Measurements from ENCODE around the gene EDN1. TPM values are rescaled to one million over a fixed set of nuclear protein-coding genes. Genes with fewer than 3 reads are reported as not detected.

EDN1 gene
- total and polyA plus RNA-seq, 2 of the 4 experiments (the other 2 are of a cell fraction), result 5.6 to 9.0 TPM

- no peaks in the 10 kb centered on the region for H3K9me3 ChIP-seq (ENCODE audit: control insufficient read depth, insufficient read depth, low read length)
- no peak overlapping the region for H2BK120ac ChIP-seq (ENCODE audit: low read depth, low read length)
- peaks cover 1% of the 10 kb centered on the region; the same call in 1 of the 2 replicates for H3K36me3 ChIP-seq (ENCODE audit: control insufficient read depth, insufficient read depth, low read length)
- H3K9me1 ChIP-seq (ENCODE audit: insufficient read depth, low read length), result peaks cover 4% of the 10 kb centered on the region; the same call in 1 of the 2 replicates
- no peak overlapping the region for H4K91ac ChIP-seq (ENCODE audit: insufficient read depth, low read depth, low read length)
- H3K18ac ChIP-seq (ENCODE audit: low read depth, low read length), result no peak overlapping the region
- no peak overlapping the region for H2AK5ac ChIP-seq (ENCODE audit: low read depth, low read length)
- H4K20me1 ChIP-seq (ENCODE audit: insufficient read depth, low read length), result no peaks in the 10 kb centered on the region
- no peak overlapping the region for H3K4me3 ChIP-seq (ENCODE audit: insufficient read depth, low read depth, low read length)
- no peak overlapping the region for H3K9ac ChIP-seq (ENCODE audit: low read depth, low read length)
- ATAC-seq (ENCODE audit: low read depth) (no peak), DNase-seq (no peak)
- no peak overlapping the region for H4K8ac ChIP-seq (ENCODE audit: low read depth in 2 of 2, low read length in 2 of 2)
- no peak overlapping the region for H2BK20ac ChIP-seq (ENCODE audit: low read depth, low read length)
- H3K79me1 ChIP-seq (ENCODE audit: low read depth in 1 of 2, low read length in 2 of 2), result peaks cover 6 to 16% of the 10 kb centered on the region in 2 experiments; a peak in 3 of 4 replicates
- H3K56ac ChIP-seq (ENCODE audit: extremely low read depth, insufficient read depth, low read length), result no peak overlapping the region
- WGBS, 2 experiments (ENCODE audit: extremely low coverage in 2 of 2, insufficient read length in 1 of 2), result 100% methylated on average over 1 of the region's 7 CpGs; no CpG with 5 or more reads in 1 of the 2 experiments
- no peak for TF ChIP-seq MXI1 (IDR thresholded peaks at IDR 0.05; ENCODE audit: borderline replicate concordance, low read depth, low read length)
- no peak for TF ChIP-seq RAD21 (IDR thresholded peaks at IDR 0.05; ENCODE audit: low read length)
- TF ChIP-seq CTCF (conservative IDR thresholded peaks at IDR 0.05; ENCODE audit: low read depth, low read length), result no peak
- no peak for TF ChIP-seq BHLHE40 (IDR thresholded peaks at IDR 0.05; ENCODE audit: low read depth, low read length)
- TF ChIP-seq NFE2L2 (IDR thresholded peaks at IDR 0.05; ENCODE audit: low read depth, low read length), result no peak
- TF ChIP-seq SMC3 (IDR thresholded peaks at IDR 0.05; ENCODE audit: low read depth, low read length), result no peak
- no peak for TF ChIP-seq CEBPB (IDR thresholded peaks at IDR 0.05; ENCODE audit: low read depth, low read length)
- no peak for TF ChIP-seq CHD1 (IDR thresholded peaks at IDR 0.05; ENCODE audit: low read depth, low read length)
- no peak for TF ChIP-seq FOS (IDR thresholded peaks at IDR 0.05; ENCODE audit: low read depth, low read length)
- no peak for TF ChIP-seq MAZ (IDR thresholded peaks at IDR 0.05; ENCODE audit: borderline replicate concordance, low read depth, low read length)
- CTCF ChIA-PET, result no interaction called here
- H4K5ac ChIP-seq (ENCODE audit: low read depth, low read length), result no peak overlapping the region
- H3K4me2 ChIP-seq (ENCODE audit: low read depth, low read length), result no peak overlapping the region
- H3K4me1 ChIP-seq (ENCODE audit: control insufficient read depth, insufficient read depth, low read length), result peaks cover 17% of the 10 kb centered on the region
- POLR2A ChIA-PET (ENCODE audit: unreplicated experiment), result interaction anchor here (0.7 kb wide), 2 partner anchors 309 to 567 kb away, joined by 3 to 7 read pairs; no protein-coding TSS in a partner anchor
- H3K23ac ChIP-seq (ENCODE audit: low read depth, low read length), result no peak overlapping the region
- no peak overlapping the region for H2BK15ac ChIP-seq (ENCODE audit: low read depth, low read length)
- H2AK9ac ChIP-seq (replicated peaks; ENCODE audit: low read depth, low read length, poor library complexity), result no peak overlapping the region
- in situ Hi-C loops (cut with MboI; ENCODE audit: low sequenced_read_pairs) (no loop called here), intact Hi-C loops (cut with micrococcal nuclease) (loop anchor here (5.0 to 10.0 kb wide), 4 partner anchors 147 to 601 kb away; no protein-coding TSS in a partner anchor), dilution Hi-C loops (cut with HindIII; ENCODE audit: low sequenced_read_pairs, unreplicated experiment) (no loop called here)
- H3K27ac ChIP-seq (ENCODE audit: insufficient read depth, low read length), result no peak overlapping the region
- H2BK5ac ChIP-seq (ENCODE audit: low read depth, low read length, poor library complexity, severe bottlenecking), result no peak overlapping the region
- BruUV-seq (replicated peaks), result no TSS peak
- H2AFZ ChIP-seq (replicated peaks; ENCODE audit: low read length, poor library complexity), result no peak overlapping the region
- H3K4ac ChIP-seq (ENCODE audit: low read depth, low read length), result no peak overlapping the region
- no peaks in the 10 kb centered on the region for H3K27me3 ChIP-seq (ENCODE audit: control insufficient read depth, insufficient read depth, low read length)
- H3K14ac ChIP-seq (replicated peaks; ENCODE audit: low read depth, low read length), result no peak overlapping the region
Measured at GRCh38 chr6:12293931-12294807, 4.0 kb downstream of the EDN1 start.

All from IMR-90 (cell line).